ENCODE measurements around the gene CERS3.

The CERS3 gene

GRCh38 chr15:100525436-100525835 lies 3.3 kb downstream of the CERS3 start:
- Histone ChIP-seq H4K20me1 (ENCODE audit: insufficient read depth) (no peaks in the 10 kb centered on the region), H3K4me2 (no peak overlapping the region), H3K4me1 (ENCODE audit: low read depth, poor library complexity, severe bottlenecking) (no peaks in the 10 kb centered on the region), H3K27me3 (ENCODE audit: insufficient read depth, low read depth) (no peaks in the 10 kb centered on the region), H3K36me3 (ENCODE audit: insufficient read depth) (no peaks in the 10 kb centered on the region), H3K9ac (no peak overlapping the region), H3K4me3 (IDR thresholded peaks at IDR 0.05; ENCODE audit: insufficient read depth, low read depth, low read length) (no peak overlapping the region), H3K79me2 (ENCODE audit: insufficient read depth, low read depth) (no peaks in the 10 kb centered on the region), H3K27ac (no peak overlapping the region), H2AFZ (ENCODE audit: low read depth) (no peak overlapping the region)
- no peak for TF ChIP-seq CTCF (conservative IDR thresholded peaks at IDR 0.05; ENCODE audit: low read depth, low read length)

GRCh38 chr15:100524326-100524725 lies 4.4 kb downstream of the CERS3 start:
- TF ChIP-seq CTCF (conservative IDR thresholded peaks at IDR 0.05; ENCODE audit: low read depth, low read length), result no peak
- no peaks in the 10 kb centered on the region for H3K79me2 ChIP-seq (ENCODE audit: insufficient read depth, low read depth)
- no peak overlapping the region for H3K9ac ChIP-seq
- no peak overlapping the region for H3K4me2 ChIP-seq
- H2AFZ ChIP-seq (ENCODE audit: low read depth), result no peak overlapping the region
- no peak overlapping the region for H3K4me3 ChIP-seq (IDR thresholded peaks at IDR 0.05; ENCODE audit: insufficient read depth, low read depth, low read length)
- H3K36me3 ChIP-seq (ENCODE audit: insufficient read depth), result no peaks in the 10 kb centered on the region
- H4K20me1 ChIP-seq (ENCODE audit: insufficient read depth), result no peaks in the 10 kb centered on the region
- no peaks in the 10 kb centered on the region for H3K4me1 ChIP-seq (ENCODE audit: low read depth, poor library complexity, severe bottlenecking)
- no peaks in the 10 kb centered on the region for H3K27me3 ChIP-seq (ENCODE audit: insufficient read depth, low read depth)
- no peak overlapping the region for H3K27ac ChIP-seq

- no peak overlapping the region for H3K27ac ChIP-seq
- H3K36me3 ChIP-seq (ENCODE audit: insufficient read depth), result no peaks in the 10 kb centered on the region
- no peak overlapping the region for H3K4me2 ChIP-seq
- H3K27me3 ChIP-seq (ENCODE audit: insufficient read depth, low read depth), result no peaks in the 10 kb centered on the region
- H2AFZ ChIP-seq (ENCODE audit: low read depth), result no peak overlapping the region
- H3K79me2 ChIP-seq (ENCODE audit: insufficient read depth, low read depth), result no peaks in the 10 kb centered on the region
- no peak overlapping the region for H3K9ac ChIP-seq
- TF ChIP-seq CTCF (conservative IDR thresholded peaks at IDR 0.05; ENCODE audit: low read depth, low read length), result no peak
- no peaks in the 10 kb centered on the region for H4K20me1 ChIP-seq (ENCODE audit: insufficient read depth)
- H3K4me1 ChIP-seq (ENCODE audit: low read depth, poor library complexity, severe bottlenecking), result no peaks in the 10 kb centered on the region
- no peak overlapping the region for H3K4me3 ChIP-seq (IDR thresholded peaks at IDR 0.05; ENCODE audit: insufficient read depth, low read depth, low read length)
Observed at GRCh38 chr15:100521907-100522306, 6.8 kb downstream of the CERS3 start.

GRCh38 chr15:100520132-100520921 lies 8.4 kb downstream of the CERS3 start:
- no peak overlapping the region for H2AFZ ChIP-seq (ENCODE audit: low read depth)
- H3K9ac ChIP-seq, result no peak overlapping the region
- no peaks in the 10 kb centered on the region for H3K79me2 ChIP-seq (ENCODE audit: insufficient read depth, low read depth)
- H3K36me3 ChIP-seq (ENCODE audit: insufficient read depth), result no peaks in the 10 kb centered on the region
- no peak overlapping the region for H3K4me3 ChIP-seq (IDR thresholded peaks at IDR 0.05; ENCODE audit: insufficient read depth, low read depth, low read length)
- no peaks in the 10 kb centered on the region for H3K4me1 ChIP-seq (ENCODE audit: low read depth, poor library complexity, severe bottlenecking)
- H3K4me2 ChIP-seq, result no peak overlapping the region
- no peak for TF ChIP-seq CTCF (conservative IDR thresholded peaks at IDR 0.05; ENCODE audit: low read depth, low read length)
- no peak overlapping the region for H3K27ac ChIP-seq
- no peaks in the 10 kb centered on the region for H4K20me1 ChIP-seq (ENCODE audit: insufficient read depth)
- no peaks in the 10 kb centered on the region for H3K27me3 ChIP-seq (ENCODE audit: insufficient read depth, low read depth)

All from KMS-11 (cell line).